ENCODE data around the gene DNAH8.

DNA sequence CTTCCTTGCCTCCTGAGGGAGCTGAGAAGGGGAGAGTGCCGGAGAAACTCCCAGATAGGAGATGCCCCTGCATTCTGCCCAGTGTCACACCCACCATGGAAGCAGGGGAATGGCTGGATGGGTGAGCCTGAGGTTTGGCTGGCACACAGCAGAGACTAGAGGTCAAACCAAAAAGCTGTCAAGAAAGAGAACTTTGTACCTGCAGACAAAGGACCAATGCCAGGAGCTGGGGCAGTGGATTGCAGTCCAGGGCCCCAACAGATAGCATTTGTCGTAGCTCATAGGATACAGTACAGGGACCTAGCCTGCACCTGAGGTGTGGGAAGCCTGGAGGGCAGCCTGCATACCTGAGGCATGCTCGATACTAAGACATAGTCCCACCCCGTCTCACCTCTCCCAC lies 227.3 kb downstream of the DNAH8 start:
- TF ChIP-seq, protein P1, sequence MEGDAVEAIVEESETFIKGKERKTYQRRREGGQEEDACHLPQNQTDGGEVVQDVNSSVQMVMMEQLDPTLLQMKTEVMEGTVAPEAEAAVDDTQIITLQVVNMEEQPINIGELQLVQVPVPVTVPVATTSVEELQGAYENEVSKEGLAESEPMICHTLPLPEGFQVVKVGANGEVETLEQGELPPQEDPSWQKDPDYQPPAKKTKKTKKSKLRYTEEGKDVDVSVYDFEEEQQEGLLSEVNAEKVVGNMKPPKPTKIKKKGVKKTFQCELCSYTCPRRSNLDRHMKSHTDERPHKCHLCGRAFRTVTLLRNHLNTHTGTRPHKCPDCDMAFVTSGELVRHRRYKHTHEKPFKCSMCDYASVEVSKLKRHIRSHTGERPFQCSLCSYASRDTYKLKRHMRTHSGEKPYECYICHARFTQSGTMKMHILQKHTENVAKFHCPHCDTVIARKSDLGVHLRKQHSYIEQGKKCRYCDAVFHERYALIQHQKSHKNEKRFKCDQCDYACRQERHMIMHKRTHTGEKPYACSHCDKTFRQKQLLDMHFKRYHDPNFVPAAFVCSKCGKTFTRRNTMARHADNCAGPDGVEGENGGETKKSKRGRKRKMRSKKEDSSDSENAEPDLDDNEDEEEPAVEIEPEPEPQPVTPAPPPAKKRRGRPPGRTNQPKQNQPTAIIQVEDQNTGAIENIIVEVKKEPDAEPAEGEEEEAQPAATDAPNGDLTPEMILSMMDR (IDR thresholded peaks at IDR 0.05): no peak
- TF ChIP-seq EP300 (IDR thresholded peaks at IDR 0.05): no peak
- TF ChIP-seq POLR2A (IDR thresholded peaks at IDR 0.05): no peak
- no peak for TF ChIP-seq POLR2AphosphoS5 (IDR thresholded peaks at IDR 0.05)
